Activated effector memory CD4-positive, alpha-beta T cell treated with Interleukin-2 at 50 U/mL for 16 hours (primary cell): ENCODE results near the gene CAP1.
A peak's percentile ranks its signal among the peaks of the same experiment; 100 is the strongest.
"Not testable (repeated sequence)": the region's sequence is repeated elsewhere in the genome, so short reads cannot be mapped to it uniquely, and the experiment has no call there.

ENCODE experiments used
- DNase-seq: peaks from one replicate; pipeline ENCODE4 v3.0.0-alpha.2; 2020

Gene CAP1

GRCh38 chr1:40032240-40032891 lies 8.2 kb upstream of the CAP1 start:
- DNase-seq, result peak; percentile 31

DNA sequence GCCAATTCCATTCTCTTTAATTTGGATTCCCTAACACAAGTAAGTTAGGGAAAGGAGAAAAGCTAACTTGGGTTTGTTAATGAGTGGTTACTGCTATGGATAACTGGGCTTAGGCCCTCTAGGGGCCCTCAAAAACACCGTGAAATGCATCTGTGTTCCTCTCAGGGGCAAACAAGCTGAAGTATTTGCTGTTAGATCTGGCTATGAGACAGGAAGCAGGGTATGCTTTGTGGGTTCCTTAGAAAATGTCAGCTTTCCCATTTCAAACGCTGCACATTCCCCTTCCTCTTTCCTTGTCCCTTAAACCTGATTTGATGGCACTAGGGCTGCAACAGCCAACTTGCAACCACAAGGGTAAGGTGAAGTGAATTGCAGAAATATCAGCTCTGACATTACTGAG lies 5.7 kb upstream of the CAP1 start:
- no peak for DNase-seq

GRCh38 chr1:40036574-40036973 lies 4.0 kb upstream of the CAP1 start:
- no peak for DNase-seq

DNA sequence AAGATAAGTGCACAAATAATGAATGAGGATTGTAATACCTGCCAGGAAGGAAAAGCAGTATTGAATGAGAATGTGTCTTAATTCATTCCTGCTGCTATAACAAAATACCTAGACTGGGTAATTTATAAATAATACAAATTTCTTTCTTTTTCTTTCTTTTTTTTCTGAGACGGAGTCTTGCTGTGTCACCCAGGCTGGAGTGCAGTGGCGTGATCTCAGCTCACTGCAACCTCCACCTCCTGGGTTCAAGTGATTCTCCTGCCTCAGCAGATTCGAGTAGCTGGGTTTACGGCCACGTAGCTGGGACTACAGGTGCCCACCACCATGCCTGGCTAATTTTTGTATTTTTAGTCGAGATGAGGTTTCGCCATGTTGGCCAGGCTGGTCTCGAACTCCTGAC lies 3.3 kb upstream of the CAP1 start:
- DNase-seq, result not testable (repeated sequence)

DNA sequence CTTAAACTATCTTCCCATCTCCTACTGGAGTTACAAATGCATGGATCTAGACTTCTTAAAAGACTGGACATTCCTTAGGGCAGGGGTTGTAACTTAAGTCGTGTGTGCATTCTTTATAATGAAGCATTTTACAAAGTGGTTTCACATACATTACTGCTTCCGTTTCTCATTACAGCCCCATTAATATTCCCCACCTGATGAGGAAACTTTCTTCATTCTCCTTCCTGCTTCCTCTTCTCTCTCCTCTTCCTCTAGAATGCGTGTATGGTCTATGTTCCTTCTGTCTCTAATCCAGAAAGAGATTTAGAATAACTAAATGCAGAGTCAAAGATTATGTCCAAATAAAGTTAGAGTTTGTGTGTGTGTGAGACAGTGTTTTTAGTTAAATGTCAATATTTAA lies 1.8 kb upstream of the CAP1 start:
- DNase-seq, result no peak

DNA sequence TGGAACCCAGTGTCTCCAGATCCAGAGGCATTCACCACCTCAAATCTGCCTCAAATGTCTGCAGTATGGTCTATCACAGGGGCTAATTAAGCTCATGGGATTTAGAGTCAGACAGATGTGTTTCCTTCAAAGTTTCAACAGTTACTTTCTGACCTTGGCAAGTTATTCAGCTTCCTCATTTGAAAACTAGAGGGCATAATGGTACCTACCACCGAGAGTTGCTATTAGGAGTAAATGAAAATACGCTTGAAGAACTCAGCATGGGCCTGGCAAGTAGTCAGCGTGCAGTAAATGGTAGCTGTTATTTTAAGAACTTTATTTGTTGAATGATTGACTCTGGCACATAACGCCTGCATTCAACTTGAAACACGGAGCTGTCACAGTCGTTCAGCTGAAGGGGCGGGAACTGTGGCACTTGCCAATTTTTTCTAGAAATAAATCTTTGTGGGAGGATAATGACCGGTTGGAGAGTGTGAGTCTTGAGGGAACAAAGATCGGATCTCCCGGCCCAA lies 1.2 kb upstream of the CAP1 start:
- DNase-seq, result no peak

GRCh38 chr1:40039757-40040510 lies 595 bp upstream of the CAP1 start:
- peak; percentile 69 for DNase-seq

- DNase-seq, result no peak
Measured at GRCh38 chr1:40041466-40041838, 923 bp downstream of the CAP1 start.

- no peak for DNase-seq
Measured at GRCh38 chr1:40042341-40042740, 1.8 kb downstream of the CAP1 start.

DNA sequence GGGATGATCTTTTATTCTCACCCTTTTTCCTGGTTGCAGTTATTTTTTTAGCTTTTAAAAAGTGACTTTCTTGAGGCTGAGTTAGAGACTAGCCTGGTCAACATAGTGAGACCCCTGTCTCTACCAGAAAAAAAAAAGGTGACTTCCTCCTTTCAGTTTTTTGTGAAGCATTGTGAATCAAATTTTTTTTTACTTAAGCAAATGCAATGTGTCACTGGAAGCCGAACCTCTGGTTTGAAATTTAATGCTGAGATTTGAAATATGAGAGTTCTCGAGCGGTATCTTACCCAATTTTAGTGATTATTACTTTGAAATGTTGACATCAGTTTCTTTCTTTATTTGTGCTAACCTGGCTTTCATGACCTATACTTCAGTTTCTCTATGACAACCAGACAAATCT lies 3.6 kb downstream of the CAP1 start:
- DNase-seq, result no peak

GRCh38 chr1:40045182-40045581 lies 4.7 kb downstream of the CAP1 start:
- DNase-seq, result no peak

DNA sequence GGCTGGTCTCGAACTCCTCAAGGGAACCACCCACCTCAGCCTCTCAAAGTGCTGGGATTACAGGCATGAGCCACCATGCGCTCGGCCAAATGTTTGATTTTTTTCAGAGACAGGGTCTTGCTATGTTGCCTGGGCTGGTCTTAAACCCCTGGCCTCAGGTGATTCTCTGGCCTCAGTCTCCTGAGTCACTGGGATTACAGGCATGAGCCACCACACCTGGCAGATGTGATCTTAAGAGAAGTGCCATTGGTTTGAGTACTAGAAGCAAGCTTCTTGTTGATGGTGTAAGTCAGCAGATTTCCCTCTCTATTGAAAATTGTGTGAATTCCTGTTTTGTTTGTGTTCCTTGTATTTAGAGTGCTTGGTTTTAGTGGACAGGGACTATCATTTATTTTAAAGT lies 5.2 kb downstream of the CAP1 start:
- DNase-seq, result no peak

DNA sequence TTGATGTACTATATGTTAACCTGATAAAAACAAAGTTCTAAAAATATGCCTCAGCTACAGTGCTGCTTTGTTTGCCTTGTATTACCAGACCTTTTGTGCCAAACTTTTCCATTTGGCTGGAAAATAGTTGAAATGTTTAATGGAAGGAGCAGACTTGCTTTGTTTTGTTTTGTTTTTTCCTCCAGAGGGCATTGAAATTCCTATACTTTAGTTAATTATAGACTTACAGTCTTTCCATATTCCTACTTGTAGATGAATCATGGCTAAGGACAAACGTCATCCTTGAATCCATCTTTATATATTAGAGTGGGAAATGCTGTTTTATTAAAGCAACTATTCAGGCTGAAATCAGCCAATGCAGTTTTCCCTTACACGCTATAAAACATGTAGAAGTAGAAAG lies 6.7 kb downstream of the CAP1 start:
- no peak for DNase-seq

- DNase-seq, result no peak
Measured at GRCh38 chr1:40047769-40048168, 7.2 kb downstream of the CAP1 start.

GRCh38 chr1:40049725-40050124 lies 9.2 kb downstream of the CAP1 start:
- no peak for DNase-seq

- DNase-seq, result no peak
Measured at GRCh38 chr1:40050863-40051262, 10.3 kb downstream of the CAP1 start.

- DNase-seq, result no peak
Measured at GRCh38 chr1:40053138-40053887, 12.8 kb downstream of the CAP1 start.

DNA sequence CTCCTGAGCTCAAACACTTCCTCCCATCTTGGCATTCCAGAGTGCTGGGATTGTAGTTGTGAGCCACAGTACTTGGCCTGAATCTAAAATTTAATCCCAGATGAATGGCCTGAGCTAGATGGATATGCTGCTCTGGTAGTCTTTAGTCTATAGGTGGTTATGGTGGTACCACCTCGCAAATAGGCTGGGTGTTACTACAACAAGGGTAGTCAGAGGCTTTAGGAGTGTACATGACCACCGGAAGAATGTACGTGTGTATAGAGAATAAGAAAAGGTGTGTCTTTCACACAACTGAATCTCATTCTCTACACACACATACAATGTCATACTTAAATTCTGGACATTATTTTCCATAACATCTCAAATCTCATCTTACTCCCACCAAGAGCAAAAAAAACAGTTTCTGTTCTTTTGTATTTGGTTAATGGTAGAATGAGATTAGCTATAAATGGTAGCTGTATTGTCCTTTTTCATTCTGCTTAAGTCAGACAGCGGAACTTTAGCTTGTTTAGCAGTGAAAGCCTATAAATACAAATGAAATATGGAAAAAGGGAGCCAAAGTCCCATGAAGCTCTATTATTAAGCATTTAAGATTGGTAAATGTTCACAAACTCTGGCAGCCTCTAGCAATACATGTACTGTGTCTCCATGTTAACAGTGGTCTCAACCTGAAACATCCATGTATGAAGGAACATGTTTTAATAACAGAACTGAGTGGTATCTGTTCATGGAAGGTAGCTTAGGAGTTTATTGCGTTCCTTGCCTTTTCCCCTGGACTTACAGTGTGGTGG lies 16.2 kb downstream of the CAP1 start:
- DNase-seq, result no peak

- DNase-seq, result no peak
Measured at GRCh38 chr1:40057310-40058030, 16.9 kb downstream of the CAP1 start.

GRCh38 chr1:40058097-40058452 lies 17.5 kb downstream of the CAP1 start:
- DNase-seq, result no peak

- DNase-seq, result no peak
Measured at GRCh38 chr1:40058453-40059337, 18.2 kb downstream of the CAP1 start.
